Cardiac fibroblast (primary cell): ENCODE measurements around the gene TMEM63B.

Source experiments
- DNase-seq, 2 donors: peaks; one replicate each; pipeline versions ENCODE4 v3.0.0 to v3.0.0-alpha.2; 2010; ENCODE audit warnings: low read depth in 2 of 2
- H3K4me3 ChIP-seq, 2 donors: replicated peaks in 1 of 2; 1 replicate in 1 of 2; 2 replicates in 1 of 2; pipeline ENCODE4 v1.5.1; 2011; ENCODE audit warnings: low read depth in 2 of 2, low read length in 2 of 2, mild to moderate bottlenecking in 2 of 2, moderate library complexity in 1 of 2
- TF ChIP-seq, protein P1 (sequence below): IDR thresholded peaks from one replicate; pipeline ENCODE4 v1.5.1; 2011; ENCODE audit warnings: low read depth, mild to moderate bottlenecking, low read length, inconsistent platforms

The TMEM63B gene

GRCh38 chr6:44152109-44152461 lies 24.7 kb downstream of the TMEM63B start:
- H3K4me3 ChIP-seq, result no peak overlapping the region
- TF ChIP-seq, protein P1, sequence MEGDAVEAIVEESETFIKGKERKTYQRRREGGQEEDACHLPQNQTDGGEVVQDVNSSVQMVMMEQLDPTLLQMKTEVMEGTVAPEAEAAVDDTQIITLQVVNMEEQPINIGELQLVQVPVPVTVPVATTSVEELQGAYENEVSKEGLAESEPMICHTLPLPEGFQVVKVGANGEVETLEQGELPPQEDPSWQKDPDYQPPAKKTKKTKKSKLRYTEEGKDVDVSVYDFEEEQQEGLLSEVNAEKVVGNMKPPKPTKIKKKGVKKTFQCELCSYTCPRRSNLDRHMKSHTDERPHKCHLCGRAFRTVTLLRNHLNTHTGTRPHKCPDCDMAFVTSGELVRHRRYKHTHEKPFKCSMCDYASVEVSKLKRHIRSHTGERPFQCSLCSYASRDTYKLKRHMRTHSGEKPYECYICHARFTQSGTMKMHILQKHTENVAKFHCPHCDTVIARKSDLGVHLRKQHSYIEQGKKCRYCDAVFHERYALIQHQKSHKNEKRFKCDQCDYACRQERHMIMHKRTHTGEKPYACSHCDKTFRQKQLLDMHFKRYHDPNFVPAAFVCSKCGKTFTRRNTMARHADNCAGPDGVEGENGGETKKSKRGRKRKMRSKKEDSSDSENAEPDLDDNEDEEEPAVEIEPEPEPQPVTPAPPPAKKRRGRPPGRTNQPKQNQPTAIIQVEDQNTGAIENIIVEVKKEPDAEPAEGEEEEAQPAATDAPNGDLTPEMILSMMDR, result no peak
- DNase-seq, result no peak

GRCh38 chr6:44152533-44152932 lies 25.2 kb downstream of the TMEM63B start:
- no peak overlapping the region for H3K4me3 ChIP-seq
- TF ChIP-seq, protein P1, result no peak

GRCh38 chr6:44154067-44154466 lies 26.7 kb downstream of the TMEM63B start:
- TF ChIP-seq, protein P1, result no peak
- no peak for DNase-seq
- no peak overlapping the region for H3K4me3 ChIP-seq

More at GRCh38 chr6:44152533-44152932, 25.2 kb downstream of the TMEM63B start:
- DNase-seq, result no peak

GRCh38 chr6:44156494-44157151 lies 29.3 kb downstream of the TMEM63B start:
- DNase-seq, result no peak
- TF ChIP-seq, protein P1, result no peak
- H3K4me3 ChIP-seq, result no peak overlapping the region

- TF ChIP-seq, protein P1, result no peak
- DNase-seq, result no peak
- H3K4me3 ChIP-seq, result no peak overlapping the region
Observed at GRCh38 chr6:44157152-44157521, 29.8 kb downstream of the TMEM63B start.

GRCh38 chr6:44158770-44159228 lies 31.4 kb downstream of the TMEM63B start, which contains the start of gene CAPN11:
CAPN11 (plus strand) TSS chr6:44158820; CDS start chr6:44158849, 29 bp downstream.
- H3K4me3 ChIP-seq, result no peak within 1 kb of the TSS
- no peak for DNase-seq
- TF ChIP-seq, protein P1, result no peak

GRCh38 chr6:44161997-44162338 lies 34.6 kb downstream of the TMEM63B start:
- DNase-seq, result peak in 1 of 2 donors; percentile 77

More at GRCh38 chr6:44161997-44162338, 34.6 kb downstream of the TMEM63B start:
- no peak overlapping the region for H3K4me3 ChIP-seq
- TF ChIP-seq, protein P1, result no peak
